HCT116 (cell line): Measurements from ENCODE around the gene TMEM203. TPM values are rescaled to one million over a fixed set of nuclear protein-coding genes. Genes with fewer than 3 reads are reported as not detected.

Source experiments
- ATAC-seq: fragments of 200-7000 bp; cut with Tn5 transposase; 2 replicates; pipeline ENCODE4 v1.9.1; 2020; ENCODE audit warnings: mild to moderate bottlenecking, moderate library complexity
- BruUV-seq: library from RNA; stranded (reverse); fragments of 400-500 nt; replicated peaks from 2 replicates; lab custom pipeline; 2021; lab: Mats Ljungman, UMichigan
- CTCF ChIA-PET: fragments of 300-600 bp; sonication (Branson Sonifier 250); formaldehyde crosslinking; loops from one replicate; lab custom pipeline; 2021; ENCODE audit warnings: antibody characterized with exemption; lab: Charles Lee
- POLR2A ChIA-PET: fragments of 300-600, 350-600 bp; sonication (Branson Sonifier 250); formaldehyde crosslinking; loops from one replicate; lab custom pipeline; 2021; ENCODE audit warnings: antibody characterized with exemption; lab: Charles Lee
- RAD21 ChIA-PET, 2 experiments: fragments of 300-600 bp; sonication (Branson Sonifier 250); formaldehyde crosslinking; loops; one replicate each; lab custom pipeline; 2023; ENCODE audit warnings: low total read pairs in 2 of 2; ENCODE audit not compliant: uncharacterized antibody in 2 of 2, unreplicated experiment in 2 of 2, low non-redundant PET in 1 of 2; lab: Charles Lee
- DNase-seq: peaks from one replicate; pipeline ENCODE4 v3.0.0-alpha.2; 2010; ENCODE audit warnings: low read depth, low spot score
- H2AFZ ChIP-seq: fragments of 200-600 bp; shearing (Covaris generic), sonication (generic); 2 replicates; pipeline ENCODE4 v1.6.1; 2017; ENCODE audit warnings: low read depth, mixed run types, mixed read lengths, antibody characterized with exemption, low read length; ENCODE audit not compliant: poor library complexity, severe bottlenecking
- H3K27ac ChIP-seq: 2 replicates; pipeline ENCODE4 v1.5.1; 2012; ENCODE audit warnings: low read depth, low read length
- H3K27me3 ChIP-seq: fragments of 200-600 bp; sonication (generic); 2 replicates; pipeline ENCODE4 v1.6.1; 2016; ENCODE audit warnings: mixed run types, low read length, mixed read lengths; ENCODE audit not compliant: insufficient read depth
- H3K36me3 ChIP-seq, 2 experiments: fragments of 200-500 bp in 1 of 2; fragments of 200-600 bp in 1 of 2; sonication (Bioruptor generic) in 1 of 2; sonication (generic) in 1 of 2; 2 replicates each; pipeline versions ENCODE4 v1.5.1 to v1.6.1; 2014 to 2016; ENCODE audit warnings: low read length in 2 of 2, inconsistent platforms in 1 of 2, mixed read lengths in 1 of 2, mixed run types in 1 of 2; ENCODE audit not compliant: insufficient read depth in 2 of 2, control insufficient read depth in 1 of 2
- H3K4me1 ChIP-seq, 2 experiments: fragments of 200-600 bp in 1 of 2; sonication (generic) in 1 of 2; 2 replicates each; pipeline versions ENCODE4 v1.5.1 to v1.6.1; 2012 to 2017; ENCODE audit warnings: low read length in 2 of 2, inconsistent platforms in 1 of 2, mild to moderate bottlenecking in 1 of 2, mixed read lengths in 1 of 2, mixed run types in 1 of 2, moderate library complexity in 1 of 2; ENCODE audit not compliant: insufficient read depth in 2 of 2, control insufficient read depth in 1 of 2
- H3K4me2 ChIP-seq: fragments of 200-600 bp; sonication (generic); 2 replicates; pipeline ENCODE4 v1.6.1; 2017; ENCODE audit warnings: mixed run types, low read length, mixed read lengths
- H3K4me3 ChIP-seq, 2 experiments: fragments of 200-600 bp in 1 of 2; sonication (generic) in 1 of 2; replicated peaks in 1 of 2; 2 replicates each; pipeline ENCODE4 v1.5.1; 2011 to 2016; ENCODE audit warnings: low read length in 2 of 2, control low read depth in 1 of 2, low read depth in 1 of 2, mild to moderate bottlenecking in 1 of 2, mixed read lengths in 1 of 2, mixed run types in 1 of 2
- H3K79me2 ChIP-seq: fragments of 200-600 bp; sonication (generic); 2 replicates; pipeline ENCODE4 v1.6.1; 2017; ENCODE audit warnings: mild to moderate bottlenecking, mixed run types, low read length, moderate library complexity, mixed read lengths; ENCODE audit not compliant: insufficient read depth
- H3K9ac ChIP-seq: fragments of 200-600 bp; sonication (generic); 2 replicates; pipeline ENCODE4 v1.6.1; 2016; ENCODE audit warnings: low read length, mixed read lengths
- H3K9me2 ChIP-seq: fragments of 200-600 bp; sonication (generic), shearing (Covaris generic); 2 replicates; pipeline ENCODE4 v1.6.1; 2017; ENCODE audit warnings: mixed run types, mild to moderate bottlenecking, moderate library complexity; ENCODE audit not compliant: insufficient read depth
- H3K9me3 ChIP-seq, 2 experiments: fragments of 200-500 bp in 1 of 2; fragments of 200-600 bp in 1 of 2; sonication (Bioruptor generic) in 1 of 2; sonication (generic) in 1 of 2; 2 replicates each; pipeline ENCODE4 v1.6.1; 2014 to 2017; ENCODE audit warnings: low read length in 2 of 2, mixed read lengths in 2 of 2, inconsistent platforms in 1 of 2, low read depth in 1 of 2, mild to moderate bottlenecking in 1 of 2, mixed run types in 1 of 2, moderate library complexity in 1 of 2; ENCODE audit not compliant: control insufficient read depth in 1 of 2, insufficient read depth in 1 of 2
- H4K20me1 ChIP-seq: fragments of 200-600 bp; sonication (generic), shearing (Covaris generic); 2 replicates; pipeline ENCODE4 v1.6.1; 2017; ENCODE audit warnings: mixed run types, mild to moderate bottlenecking, moderate library complexity; ENCODE audit not compliant: insufficient read depth
- CBX3 ChIP-seq: IDR thresholded peaks from 2 replicates; pipeline ENCODE4 v1.6.1; 2012; ENCODE audit warnings: low read depth
- CEBPB ChIP-seq: IDR thresholded peaks from 2 replicates; pipeline ENCODE4 v1.6.1; 2012; ENCODE audit warnings: low read depth
- EGR1 ChIP-seq: IDR thresholded peaks from 2 replicates; pipeline ENCODE4 v1.6.1; 2012; ENCODE audit warnings: low read depth
- EZH2 ChIP-seq: fragments of 200-600 bp; sonication (generic); IDR thresholded peaks from 2 replicates; pipeline ENCODE4 v1.6.1; 2017; ENCODE audit warnings: antibody characterized with exemption, mixed run types
- EZH2phosphoT487 ChIP-seq: fragments of 200-600 bp; IDR thresholded peaks from 2 replicates; pipeline ENCODE4 v1.6.1; 2018; ENCODE audit warnings: antibody characterized with exemption, borderline replicate concordance
- FOSL1 ChIP-seq: IDR thresholded peaks from 2 replicates; pipeline ENCODE4 v1.6.1; 2012; ENCODE audit warnings: low read depth
- POLR2A ChIP-seq: IDR thresholded peaks from 2 replicates; pipeline ENCODE4 v1.7.0; 2011; ENCODE audit warnings: borderline replicate concordance; ENCODE audit not compliant: insufficient read depth, insufficient read length; ENCODE audit errors: extremely low read depth
- RAD21 ChIP-seq: IDR thresholded peaks from 2 replicates; pipeline ENCODE4 v1.6.1; 2012; ENCODE audit warnings: low read depth, mild to moderate bottlenecking
- SIN3A ChIP-seq: IDR thresholded peaks from 2 replicates; pipeline ENCODE4 v1.6.1; 2012; ENCODE audit warnings: low read depth
- SP1 ChIP-seq: IDR thresholded peaks from 2 replicates; pipeline ENCODE4 v1.6.1; 2012; ENCODE audit warnings: low read depth
- SRF ChIP-seq: IDR thresholded peaks from 2 replicates; pipeline ENCODE4 v1.6.1; 2012; ENCODE audit warnings: low read depth
- intact Hi-C: fragments of 100-400 bp; cut with micrococcal nuclease; formaldehyde crosslinking; loops from 2 replicates; pipeline ENCODE4 v1.10.0; 2022
- total RNA-seq: library from RNA; stranded (reverse); gene quantifications from one replicate; pipeline ENCODE4 v1.2.1, GENCODE V29; 2021; ENCODE audit not compliant: unreplicated experiment
- TF ChIP-seq, protein P1 (sequence below): IDR thresholded peaks from 2 replicates; pipeline ENCODE4 v1.6.1; 2012
- TF ChIP-seq, protein P2 (sequence below): IDR thresholded peaks from 2 replicates; pipeline ENCODE4 v1.6.1; 2012
- TF ChIP-seq, protein P3 (sequence below): IDR thresholded peaks from 2 replicates; pipeline ENCODE4 v1.6.1; 2012; ENCODE audit warnings: low read depth

TMEM203 gene
- total RNA-seq, 1 experiment from 2014 or later, result 45.0 TPM

DNA sequence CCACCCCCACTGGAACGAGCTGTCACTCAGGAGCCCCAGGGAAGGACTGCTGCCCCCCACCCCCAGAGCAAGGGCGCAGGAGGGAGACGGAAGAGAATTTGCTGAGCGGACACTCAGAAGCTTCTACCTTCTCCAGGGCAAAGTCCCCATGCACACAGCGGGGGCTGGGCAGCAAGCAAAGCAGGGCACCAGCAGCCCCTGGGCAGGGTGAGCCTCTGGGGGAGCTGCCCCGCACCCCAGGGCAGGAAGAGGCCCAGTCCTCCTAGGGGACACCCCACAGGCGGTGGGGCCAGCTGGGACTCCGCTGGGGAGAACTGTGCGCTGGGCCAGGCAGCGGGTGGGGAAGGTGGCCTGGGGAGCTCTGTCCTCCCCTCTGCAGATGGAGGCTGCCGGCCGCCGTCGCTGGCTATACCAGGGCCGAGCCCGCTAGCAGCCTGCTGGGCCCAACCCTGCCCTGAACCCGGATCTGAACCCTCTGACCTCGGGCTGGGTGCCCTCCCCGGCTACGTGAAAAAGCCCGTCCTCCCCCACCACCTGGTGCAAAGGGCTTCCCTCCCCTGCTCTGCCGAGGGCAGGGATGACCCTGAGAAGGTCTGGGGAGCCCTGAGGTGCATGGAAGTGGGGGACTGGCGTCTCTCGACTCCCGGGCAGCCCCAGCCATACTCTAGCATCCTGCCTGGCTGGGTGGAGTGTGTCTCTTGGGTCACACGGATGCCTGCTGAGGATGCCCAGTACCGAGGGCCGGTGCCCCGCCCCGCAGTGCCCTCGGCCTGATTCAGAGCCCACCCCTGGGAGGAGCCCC, 24.7 kb upstream of the TMEM203 start:
- intact Hi-C loops, result loop anchor here (5.0 to 10.0 kb wide), 3 partner anchors 43 to 445 kb away; partner anchors contain the start of genes ANAPC2, NPDC1 and SSNA1
- ATAC-seq, result no peak
- no TSS peak for BruUV-seq
- H3K79me2 ChIP-seq, result no peaks in the 10 kb centered on the region
- ChIA-PET CTCF (no interaction called here), RAD21 (no interaction called here), POLR2A (no interaction called here)
- no peaks in the 10 kb centered on the region for H3K27me3 ChIP-seq
- H4K20me1 ChIP-seq, result no peaks in the 10 kb centered on the region
- H3K9me3 ChIP-seq, result no peaks in the 10 kb centered on the region
- no peak for TF ChIP-seq RAD21
- no peaks in the 10 kb centered on the region for H3K9me2 ChIP-seq
- no peaks in the 10 kb centered on the region for H3K36me3 ChIP-seq
- DNase-seq, result no peak
- H3K4me1 ChIP-seq, result peaks cover 34 to 46% of the 10 kb centered on the region in 2 experiments
- H2AFZ ChIP-seq, result no peak overlapping the region
- no peak overlapping the region for H3K4me2 ChIP-seq
- H3K27ac ChIP-seq, result no peak overlapping the region
- H3K4me3 ChIP-seq, result no peak overlapping the region
- H3K9ac ChIP-seq, result no peak overlapping the region

DNA sequence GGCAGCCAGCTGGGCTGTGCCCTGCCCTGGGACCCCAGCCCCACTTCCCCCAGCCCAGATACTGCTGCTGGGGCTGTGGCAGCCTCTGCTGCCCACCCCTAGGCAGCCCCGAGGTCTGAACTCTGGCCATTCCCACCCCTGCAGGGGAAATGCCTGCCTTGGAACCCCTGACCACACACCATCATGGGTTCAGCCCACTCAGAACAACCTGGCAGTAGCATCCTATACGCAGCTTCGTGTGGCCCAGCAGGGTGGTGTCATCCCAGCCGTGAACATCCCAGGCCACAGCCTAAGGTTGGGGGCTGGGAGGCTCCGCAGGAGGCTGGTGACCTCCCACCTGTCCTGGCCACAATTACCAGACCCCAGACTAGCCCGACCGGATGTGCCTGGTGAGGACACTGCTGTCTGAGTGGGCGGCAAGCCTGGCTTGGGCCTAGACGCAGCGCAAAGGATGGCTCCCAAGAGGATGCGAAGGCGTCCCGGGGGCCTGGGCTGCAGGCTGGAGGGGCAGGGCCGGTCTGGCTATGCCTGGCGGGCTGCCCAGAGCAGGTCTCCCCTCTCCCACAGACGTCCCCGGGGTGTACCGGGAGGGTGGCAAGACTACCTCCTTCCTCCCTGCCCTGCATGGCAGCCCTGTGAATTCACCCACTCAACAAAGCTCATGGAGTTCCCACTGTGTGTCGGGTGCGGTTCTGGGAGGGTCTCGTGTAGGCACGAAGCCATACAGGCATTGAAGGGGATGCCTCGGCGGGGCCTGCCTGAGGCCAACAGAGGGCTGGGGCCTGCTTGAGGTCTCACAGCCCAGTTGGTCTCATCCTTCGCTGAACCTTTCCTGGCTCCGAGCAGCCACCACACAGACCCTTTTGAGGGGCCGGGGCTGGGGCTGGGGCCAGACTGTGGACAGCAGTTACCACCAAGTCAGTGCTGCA, 23.8 kb upstream of the TMEM203 start:
- CTCF ChIA-PET, result no interaction called here
- Histone ChIP-seq H3K27ac (no peak overlapping the region; the same call in 1 of the 2 replicates), H3K4me2 (no peak overlapping the region), H4K20me1 (no peaks in the 10 kb centered on the region), H2AFZ (no peak overlapping the region), H3K36me3 (no peaks in the 10 kb centered on the region), H3K4me3 (no peak overlapping the region), H3K4me1 (peaks cover 41 to 54% of the 10 kb centered on the region in 2 experiments), H3K27me3 (no peaks in the 10 kb centered on the region), H3K9ac (no peak overlapping the region), H3K9me3 (no peaks in the 10 kb centered on the region), H3K79me2 (no peaks in the 10 kb centered on the region), H3K9me2 (no peaks in the 10 kb centered on the region)
- BruUV-seq, result no TSS peak
- intact Hi-C loops, result loop anchor here (5.0 to 10.0 kb wide), 3 partner anchors 42 to 444 kb away; partner anchors contain the start of genes ANAPC2, NPDC1 and SSNA1
- no peak for DNase-seq
- RAD21 ChIA-PET, result no interaction called here
- POLR2A ChIA-PET, result no interaction called here
- ATAC-seq, result no peak
- TF ChIP-seq EZH2 (no peak), SRF (no peak), FOSL1 (no peak), SP1 (no peak), RAD21 (no peak), SIN3A (no peak), EGR1 (no peak), EZH2phosphoT487 (no peak), POLR2A (no peak), CEBPB (no peak), CBX3 (no peak)
- TF ChIP-seq, protein P1, sequence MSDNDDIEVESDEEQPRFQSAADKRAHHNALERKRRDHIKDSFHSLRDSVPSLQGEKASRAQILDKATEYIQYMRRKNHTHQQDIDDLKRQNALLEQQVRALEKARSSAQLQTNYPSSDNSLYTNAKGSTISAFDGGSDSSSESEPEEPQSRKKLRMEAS, result no peak
- TF ChIP-seq, protein P2, sequence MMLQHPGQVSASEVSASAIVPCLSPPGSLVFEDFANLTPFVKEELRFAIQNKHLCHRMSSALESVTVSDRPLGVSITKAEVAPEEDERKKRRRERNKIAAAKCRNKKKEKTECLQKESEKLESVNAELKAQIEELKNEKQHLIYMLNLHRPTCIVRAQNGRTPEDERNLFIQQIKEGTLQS, result no peak
- TF ChIP-seq, protein P3, sequence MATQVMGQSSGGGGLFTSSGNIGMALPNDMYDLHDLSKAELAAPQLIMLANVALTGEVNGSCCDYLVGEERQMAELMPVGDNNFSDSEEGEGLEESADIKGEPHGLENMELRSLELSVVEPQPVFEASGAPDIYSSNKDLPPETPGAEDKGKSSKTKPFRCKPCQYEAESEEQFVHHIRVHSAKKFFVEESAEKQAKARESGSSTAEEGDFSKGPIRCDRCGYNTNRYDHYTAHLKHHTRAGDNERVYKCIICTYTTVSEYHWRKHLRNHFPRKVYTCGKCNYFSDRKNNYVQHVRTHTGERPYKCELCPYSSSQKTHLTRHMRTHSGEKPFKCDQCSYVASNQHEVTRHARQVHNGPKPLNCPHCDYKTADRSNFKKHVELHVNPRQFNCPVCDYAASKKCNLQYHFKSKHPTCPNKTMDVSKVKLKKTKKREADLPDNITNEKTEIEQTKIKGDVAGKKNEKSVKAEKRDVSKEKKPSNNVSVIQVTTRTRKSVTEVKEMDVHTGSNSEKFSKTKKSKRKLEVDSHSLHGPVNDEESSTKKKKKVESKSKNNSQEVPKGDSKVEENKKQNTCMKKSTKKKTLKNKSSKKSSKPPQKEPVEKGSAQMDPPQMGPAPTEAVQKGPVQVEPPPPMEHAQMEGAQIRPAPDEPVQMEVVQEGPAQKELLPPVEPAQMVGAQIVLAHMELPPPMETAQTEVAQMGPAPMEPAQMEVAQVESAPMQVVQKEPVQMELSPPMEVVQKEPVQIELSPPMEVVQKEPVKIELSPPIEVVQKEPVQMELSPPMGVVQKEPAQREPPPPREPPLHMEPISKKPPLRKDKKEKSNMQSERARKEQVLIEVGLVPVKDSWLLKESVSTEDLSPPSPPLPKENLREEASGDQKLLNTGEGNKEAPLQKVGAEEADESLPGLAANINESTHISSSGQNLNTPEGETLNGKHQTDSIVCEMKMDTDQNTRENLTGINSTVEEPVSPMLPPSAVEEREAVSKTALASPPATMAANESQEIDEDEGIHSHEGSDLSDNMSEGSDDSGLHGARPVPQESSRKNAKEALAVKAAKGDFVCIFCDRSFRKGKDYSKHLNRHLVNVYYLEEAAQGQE, result no peak
